ENCODE results near the gene SESTD1.
"Not testable (repeated sequence)": the region's sequence is repeated elsewhere in the genome, so short reads cannot be mapped to it uniquely, and the experiment has no call there.

Gene SESTD1

GRCh38 chr2:179125404-179125803, 139.2 kb downstream of the SESTD1 start:
- FAIRE-seq (no peak), DNase-seq (ENCODE audit: insufficient read length, low spot score) (no peak)

GRCh38 chr2:179124282-179124681, 140.3 kb downstream of the SESTD1 start:
- FAIRE-seq (peak; percentile 26), DNase-seq (ENCODE audit: insufficient read length, low spot score) (no peak)

DNA sequence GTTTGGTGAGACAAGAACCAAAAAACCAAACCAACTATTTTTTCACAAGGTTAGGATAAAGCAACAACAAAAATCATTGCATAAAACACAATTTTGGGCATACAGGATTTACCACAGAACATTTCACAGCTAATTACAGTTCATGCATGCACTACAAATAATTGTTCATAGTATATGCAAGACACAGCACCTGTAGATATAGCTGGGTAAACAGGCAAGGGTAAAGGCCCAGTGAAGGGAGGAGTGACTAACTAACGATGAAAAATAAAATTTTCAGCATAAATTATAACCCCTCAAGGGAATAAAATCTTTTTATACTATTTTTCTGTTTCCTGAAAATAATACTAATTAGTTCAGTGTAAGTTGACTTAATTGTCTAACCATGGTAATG, 141.4 kb downstream of the SESTD1 start:
- FAIRE-seq = no peak

DNA sequence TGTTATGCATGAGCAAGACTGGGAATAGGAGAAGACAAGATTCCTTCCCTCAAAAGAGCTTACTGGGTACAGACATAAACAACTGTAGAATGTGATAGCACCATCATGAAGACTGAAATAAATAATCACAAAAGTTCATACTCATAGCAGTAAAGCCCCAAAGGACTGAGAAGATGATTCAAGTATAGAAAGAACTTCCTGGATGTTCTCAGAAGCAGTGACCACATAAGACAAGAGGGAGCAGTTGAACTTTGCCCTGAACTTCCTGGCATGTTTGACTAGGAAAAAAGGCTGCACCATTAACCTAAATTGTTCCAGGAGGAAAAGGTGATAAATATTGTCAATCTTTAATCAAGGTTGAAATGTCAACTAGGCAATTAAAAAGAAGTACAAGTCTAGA, 156.9 kb downstream of the SESTD1 start:
- DNase-seq (ENCODE audit: insufficient read length, low spot score) = no peak
- peak; percentile 93 for FAIRE-seq

More for the DNA sequence above, 141.4 kb downstream of the SESTD1 start:
- no peak for DNase-seq (ENCODE audit: insufficient read length, low spot score)

GRCh38 chr2:179106676-179107428, 157.8 kb downstream of the SESTD1 start:
- FAIRE-seq (peak; percentile 95), DNase-seq (ENCODE audit: insufficient read length, low spot score) (no peak)

- no peak for DNase-seq (ENCODE audit: insufficient read length, low spot score)
- FAIRE-seq = no peak
Observed at GRCh38 chr2:179106342-179106675, 158.3 kb downstream of the SESTD1 start.

GRCh38 chr2:179104736-179105135, 159.9 kb downstream of the SESTD1 start:
- DNase-seq (ENCODE audit: insufficient read length, low spot score) (no peak), FAIRE-seq (no peak)

GRCh38 chr2:179098080-179098689, 166.4 kb downstream of the SESTD1 start:
- FAIRE-seq (peak; percentile 75), DNase-seq (ENCODE audit: insufficient read length, low spot score) (no peak)

GRCh38 chr2:179097131-179097530, 167.5 kb downstream of the SESTD1 start:
- FAIRE-seq (no peak), DNase-seq (ENCODE audit: insufficient read length, low spot score) (no peak)

DNA sequence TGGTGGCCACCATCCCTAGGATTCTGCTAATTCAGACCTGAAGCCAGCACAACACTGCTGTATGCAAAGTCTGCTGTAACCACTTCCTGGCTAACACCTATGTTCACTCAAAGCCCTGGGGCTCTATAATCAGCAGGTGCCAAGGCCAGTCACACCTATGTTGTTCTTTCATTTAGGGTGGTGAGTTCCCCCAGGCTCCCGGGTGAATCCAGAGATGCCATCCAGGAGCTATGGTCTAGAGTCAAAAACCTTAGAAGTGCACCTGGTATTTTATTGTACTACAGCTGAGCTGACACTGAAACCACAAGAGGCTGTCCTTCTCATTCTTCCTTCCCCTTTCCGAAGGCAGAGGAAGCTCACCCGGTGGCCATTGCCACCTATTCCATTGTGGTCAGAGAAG, 168.5 kb downstream of the SESTD1 start:
- DNase-seq (ENCODE audit: insufficient read length, low spot score) = peak; percentile 17
- FAIRE-seq = peak; percentile 95

- not testable (repeated sequence) for FAIRE-seq
Observed at GRCh38 chr2:179092912-179093311, 171.7 kb downstream of the SESTD1 start.

DNA sequence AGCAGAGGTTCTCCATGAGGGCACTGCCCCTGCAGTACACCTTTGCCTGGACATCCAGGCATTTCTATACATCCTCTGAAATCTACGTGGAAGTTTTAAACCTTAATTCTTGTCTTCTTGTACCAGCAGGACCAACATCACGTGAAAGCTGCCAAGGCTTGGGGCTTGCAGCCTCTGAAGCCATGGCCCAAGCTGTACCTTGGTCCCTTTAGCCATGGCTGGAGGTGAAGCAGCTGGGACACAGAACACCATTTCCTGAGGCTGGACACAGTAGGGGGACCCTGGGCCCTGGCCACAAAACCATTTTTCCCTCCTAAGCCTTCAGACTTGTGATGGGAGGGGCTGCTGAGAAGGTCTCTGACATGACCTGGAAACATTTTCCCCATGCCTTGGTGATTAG, 181.9 kb downstream of the SESTD1 start:
- DNase-seq (ENCODE audit: insufficient read length, low spot score) = no peak
- no peak for FAIRE-seq

More at GRCh38 chr2:179092912-179093311, 171.7 kb downstream of the SESTD1 start:
- not testable (repeated sequence) for DNase-seq (ENCODE audit: insufficient read length, low spot score)

GRCh38 chr2:179081954-179082353, 182.7 kb downstream of the SESTD1 start:
- no peak for FAIRE-seq

GRCh38 chr2:179072527-179072926, 192.1 kb downstream of the SESTD1 start:
- FAIRE-seq = no peak
- DNase-seq (ENCODE audit: insufficient read length, low spot score) = no peak

More at GRCh38 chr2:179081954-179082353, 182.7 kb downstream of the SESTD1 start:
- no peak for DNase-seq (ENCODE audit: insufficient read length, low spot score)

DNA sequence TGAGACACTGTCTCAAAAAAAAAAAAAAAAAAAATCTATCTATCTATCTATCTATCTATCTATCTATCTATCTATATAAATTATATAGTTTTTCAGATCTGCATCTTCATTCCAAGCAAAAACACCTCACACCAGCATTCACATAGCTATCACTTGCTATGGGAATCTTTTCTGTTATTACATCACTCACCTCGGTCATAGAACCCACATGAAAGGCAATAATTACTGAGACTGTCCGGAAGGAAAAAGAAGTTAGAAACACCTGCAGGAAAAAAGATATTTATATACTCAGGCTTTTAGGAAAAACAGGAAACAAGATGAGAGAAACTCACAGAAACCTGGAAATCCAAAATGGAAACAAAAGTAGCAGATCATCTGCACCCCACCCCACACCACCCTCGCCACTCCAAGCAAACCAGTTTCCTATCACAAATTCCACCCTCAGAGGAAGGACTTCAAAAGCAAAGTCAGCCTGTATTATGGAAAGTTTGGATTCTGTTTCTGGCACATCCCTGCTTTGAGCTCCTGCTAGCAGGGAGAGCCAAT, 192.7 kb downstream of the SESTD1 start:
- peak; percentile 70 for FAIRE-seq
- DNase-seq (ENCODE audit: insufficient read length, low spot score) = no peak

- no peak for DNase-seq (ENCODE audit: insufficient read length, low spot score)
- FAIRE-seq = no peak
Observed at GRCh38 chr2:179070895-179071294, 193.7 kb downstream of the SESTD1 start.

- DNase-seq (ENCODE audit: insufficient read length, low spot score) = no peak
- FAIRE-seq = no peak
Observed at GRCh38 chr2:179069685-179070084, 194.9 kb downstream of the SESTD1 start.

DNA sequence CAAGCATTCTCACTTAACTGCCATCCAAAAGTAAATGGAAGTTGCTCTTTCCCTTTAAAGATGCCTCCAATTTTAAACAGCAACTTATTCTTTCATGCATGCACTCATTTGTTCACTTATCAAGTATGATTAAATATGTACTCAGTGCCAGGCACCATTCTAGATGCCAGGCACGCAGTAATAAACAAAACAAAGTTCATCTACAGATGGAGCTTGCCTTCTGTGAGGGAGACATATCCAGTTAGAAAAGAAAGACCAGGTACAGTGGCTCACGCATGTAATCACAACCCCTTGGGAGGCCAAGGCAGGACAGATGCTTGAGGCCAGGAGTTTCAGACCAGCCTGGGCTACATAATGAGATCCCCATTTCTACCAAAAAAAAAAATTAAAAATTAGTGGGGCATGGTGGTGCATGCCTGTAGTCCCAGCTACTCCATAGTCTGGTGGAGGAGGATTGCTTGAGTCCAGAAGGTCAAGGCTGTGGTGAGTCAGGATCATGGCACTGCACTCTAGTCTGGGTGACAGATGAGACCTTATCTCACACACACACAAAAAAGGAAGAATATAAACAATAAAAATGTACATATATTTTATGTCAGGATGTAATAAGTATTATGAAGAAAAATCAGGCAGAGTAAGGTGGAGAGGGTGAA, 195.5 kb downstream of the SESTD1 start:
- FAIRE-seq = no peak
- no peak for DNase-seq (ENCODE audit: insufficient read length, low spot score)

GRCh38 chr2:179059026-179059700, 205.5 kb downstream of the SESTD1 start:
- FAIRE-seq (peak; percentile 79), DNase-seq (ENCODE audit: insufficient read length, low spot score) (no peak)

- DNase-seq (ENCODE audit: insufficient read length, low spot score) (no peak), FAIRE-seq (no peak)
Observed at GRCh38 chr2:179057737-179058136, 206.9 kb downstream of the SESTD1 start.

- FAIRE-seq = not testable (repeated sequence)
Observed at GRCh38 chr2:179053568-179053967, 211.1 kb downstream of the SESTD1 start.

More at GRCh38 chr2:179053568-179053967, 211.1 kb downstream of the SESTD1 start:
- DNase-seq (ENCODE audit: insufficient read length, low spot score) = not testable (repeated sequence)
